Measurements from ENCODE around the gene ASCL3. TPM values are rescaled to one million over a fixed set of nuclear protein-coding genes. Genes with fewer than 3 reads are reported as not detected.
"Not testable (repeated sequence)": the region's sequence is repeated elsewhere in the genome, so short reads cannot be mapped to it uniquely, and the experiment has no call there.

Gene ASCL3
- total RNA-seq, 1 donor from 2014 or later: not detected

- ATAC-seq: no peak
- no peak for DNase-seq (ENCODE audit: low spot score)
Measured at GRCh38 chr11:8948886-8949285, 6.1 kb upstream of the ASCL3 start.

DNA sequence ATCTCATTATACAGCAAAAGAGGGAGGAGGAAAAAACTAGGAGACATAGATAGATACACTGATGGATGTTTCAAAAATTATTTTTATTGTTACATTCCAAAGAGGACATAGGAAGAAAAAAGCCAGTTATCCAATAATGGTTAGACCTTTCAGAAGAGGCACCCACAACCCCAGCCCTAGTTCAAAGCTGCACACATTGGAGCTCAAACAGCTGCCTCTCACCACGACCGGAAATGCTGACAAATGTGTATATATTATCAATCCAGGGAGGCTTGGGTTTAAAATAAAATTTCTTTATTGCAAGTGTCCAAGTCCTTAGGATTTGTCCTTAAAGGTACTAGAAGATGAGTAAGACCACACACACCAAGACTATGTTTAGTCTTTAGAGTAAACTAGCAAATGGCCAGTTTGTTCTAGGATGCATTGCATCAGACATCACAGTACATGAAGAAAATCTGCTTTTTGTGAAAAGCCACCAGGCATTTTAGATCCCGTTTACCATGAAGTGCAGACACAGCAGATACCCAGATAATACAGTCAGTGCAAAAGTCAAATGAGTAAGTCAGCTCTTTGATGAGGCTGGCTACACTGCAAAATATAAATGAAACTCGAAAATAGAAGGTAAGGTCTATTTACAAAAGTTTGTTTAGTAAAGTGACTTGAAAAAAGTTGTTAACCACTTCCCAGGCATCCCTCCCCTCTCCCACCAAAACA is 4.6 kb upstream of the ASCL3 start:
- DNase-seq (ENCODE audit: low spot score) (no peak), ATAC-seq (no peak)

DNA sequence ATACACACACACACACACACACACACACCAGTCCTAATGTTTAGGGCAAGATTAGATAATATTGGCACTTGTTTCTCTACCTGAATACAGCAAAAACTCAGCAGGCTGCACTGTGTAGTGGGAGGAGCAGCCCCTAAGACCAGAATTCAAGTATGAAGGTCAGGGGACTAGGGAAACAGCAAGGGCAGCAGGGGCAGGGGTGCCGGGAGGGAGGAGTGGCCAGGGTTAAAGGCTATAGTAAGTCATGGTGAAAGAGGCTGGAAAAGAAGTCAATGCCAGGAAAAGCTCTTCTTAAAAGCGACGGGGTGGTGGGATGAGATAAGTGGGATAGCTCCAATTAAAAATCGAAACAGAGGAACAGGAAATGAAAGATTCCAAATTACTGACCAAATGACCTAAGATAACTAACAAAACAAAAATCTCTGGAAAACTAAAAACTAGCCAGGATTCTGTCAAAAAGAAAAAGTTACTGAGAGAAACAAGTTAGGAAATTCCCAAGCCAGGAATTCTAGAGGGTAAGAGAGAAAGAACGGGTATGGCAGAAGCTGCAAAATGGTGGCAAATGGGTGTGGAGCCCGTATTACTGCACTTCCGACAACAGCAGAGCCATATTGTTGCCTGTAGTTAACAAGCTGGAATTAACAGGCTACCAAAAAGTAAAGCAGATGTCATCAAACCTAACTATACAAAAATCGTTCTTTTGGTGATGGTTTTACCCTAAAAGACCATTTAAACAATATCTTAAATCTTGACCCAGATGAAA is 1.3 kb downstream of the ASCL3 start:
- ATAC-seq: peak; percentile 40
- DNase-seq (ENCODE audit: low spot score): no peak

GRCh38 chr11:8937659-8938058 is 5.2 kb downstream of the ASCL3 start:
- ATAC-seq (no peak), DNase-seq (ENCODE audit: low spot score) (no peak)

GRCh38 chr11:8937159-8937558 is 5.7 kb downstream of the ASCL3 start:
- no peak for DNase-seq (ENCODE audit: low spot score)
- no peak for ATAC-seq

DNA sequence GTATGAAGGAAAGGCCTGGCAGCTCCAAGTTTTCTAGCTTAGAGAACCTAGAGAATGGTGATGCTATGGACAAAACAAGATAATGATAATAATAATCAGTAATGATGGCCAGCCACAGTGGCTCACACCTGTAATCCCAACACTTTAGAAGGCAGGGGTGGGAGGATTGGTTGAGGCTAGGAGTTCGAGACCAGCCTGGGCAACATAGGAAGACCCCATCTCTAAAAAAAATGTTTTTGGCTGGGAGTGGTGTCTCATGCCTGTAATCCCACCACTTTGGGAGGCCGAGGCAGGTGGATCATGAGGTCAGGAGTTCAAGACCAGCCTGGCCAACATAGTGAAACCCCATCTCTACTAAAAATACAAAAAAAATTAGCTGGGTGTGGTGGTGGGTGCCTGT is 7.0 kb downstream of the ASCL3 start:
- not testable (repeated sequence) for ATAC-seq; DNase-seq (ENCODE audit: low spot score)

DNA sequence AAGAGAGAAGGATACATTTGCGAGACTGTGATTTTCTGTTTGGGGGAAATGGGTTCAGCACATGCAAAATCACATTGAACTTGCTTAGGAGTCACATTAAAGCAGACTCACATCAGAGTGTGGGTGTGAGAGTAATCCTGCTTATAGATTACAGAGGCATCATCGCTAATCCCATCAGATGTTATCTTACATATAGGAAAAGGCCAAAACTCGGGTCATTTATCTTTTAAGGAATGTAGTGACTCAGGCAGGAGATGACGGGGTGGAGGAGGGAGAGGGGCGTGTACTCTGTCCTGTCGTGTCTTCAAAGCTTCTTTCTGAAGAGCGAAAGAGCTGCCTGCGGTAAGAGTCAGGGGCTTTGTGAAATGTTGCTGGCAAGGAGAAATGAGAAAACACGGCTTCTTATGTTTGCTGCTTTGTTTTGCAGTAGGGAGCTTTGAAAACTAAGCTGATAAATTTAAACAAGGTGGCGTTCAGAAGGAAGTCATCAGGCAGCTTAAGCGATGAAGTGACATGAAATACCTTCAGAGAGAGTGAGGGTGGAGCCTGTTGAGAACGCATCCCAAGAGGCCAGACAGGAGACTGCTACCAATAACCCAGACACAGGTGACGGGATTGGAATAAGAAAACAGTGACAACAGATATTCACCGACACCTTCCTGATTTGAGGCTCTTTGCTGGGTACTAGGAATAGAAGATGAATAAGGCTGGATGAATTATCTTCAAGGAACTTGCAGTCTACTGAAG is 7.9 kb downstream of the ASCL3 start:
- DNase-seq (ENCODE audit: low spot score) (no peak), ATAC-seq (no peak)

GRCh38 chr11:8933931-8934330 is 8.9 kb downstream of the ASCL3 start:
- ATAC-seq (no peak), DNase-seq (ENCODE audit: low spot score) (no peak)

DNA sequence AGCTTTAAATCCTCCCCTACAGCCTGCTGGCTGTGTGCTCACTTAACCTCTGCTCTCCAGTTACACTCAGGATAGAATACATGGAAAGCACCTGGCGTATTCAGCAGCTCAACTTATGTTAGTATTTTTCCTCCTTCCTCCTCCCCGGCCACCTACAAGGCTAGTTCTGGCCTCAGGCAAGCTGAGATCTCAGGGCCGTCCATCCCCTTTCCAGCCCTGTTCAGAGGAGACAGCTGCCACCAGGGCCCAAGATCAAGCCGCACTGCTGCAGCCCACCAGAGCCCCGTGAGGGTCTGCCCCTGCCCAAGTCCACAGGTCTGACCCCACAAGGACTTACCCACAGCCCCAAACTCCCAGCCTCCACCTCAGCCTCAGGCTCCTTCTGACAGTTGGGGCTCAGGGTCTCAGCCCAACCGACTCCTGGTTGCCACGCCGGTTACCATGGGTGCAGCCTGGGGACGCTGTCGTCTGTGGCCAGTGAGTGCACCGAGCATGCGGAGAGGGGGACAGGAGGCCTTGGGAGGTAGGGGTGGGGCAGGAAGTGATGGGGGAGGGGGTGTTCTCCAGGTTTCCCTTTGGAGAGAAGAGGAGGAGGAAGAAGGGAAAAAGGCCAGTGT is 10.1 kb downstream of the ASCL3 start, which contains the start of gene C11orf16:
Gene C11orf16 (minus strand): TSS at position 384 of the 617 bp plus-strand sequence. CDS start 639 bp downstream, outside the sequence.
- no peak for ATAC-seq

DNA sequence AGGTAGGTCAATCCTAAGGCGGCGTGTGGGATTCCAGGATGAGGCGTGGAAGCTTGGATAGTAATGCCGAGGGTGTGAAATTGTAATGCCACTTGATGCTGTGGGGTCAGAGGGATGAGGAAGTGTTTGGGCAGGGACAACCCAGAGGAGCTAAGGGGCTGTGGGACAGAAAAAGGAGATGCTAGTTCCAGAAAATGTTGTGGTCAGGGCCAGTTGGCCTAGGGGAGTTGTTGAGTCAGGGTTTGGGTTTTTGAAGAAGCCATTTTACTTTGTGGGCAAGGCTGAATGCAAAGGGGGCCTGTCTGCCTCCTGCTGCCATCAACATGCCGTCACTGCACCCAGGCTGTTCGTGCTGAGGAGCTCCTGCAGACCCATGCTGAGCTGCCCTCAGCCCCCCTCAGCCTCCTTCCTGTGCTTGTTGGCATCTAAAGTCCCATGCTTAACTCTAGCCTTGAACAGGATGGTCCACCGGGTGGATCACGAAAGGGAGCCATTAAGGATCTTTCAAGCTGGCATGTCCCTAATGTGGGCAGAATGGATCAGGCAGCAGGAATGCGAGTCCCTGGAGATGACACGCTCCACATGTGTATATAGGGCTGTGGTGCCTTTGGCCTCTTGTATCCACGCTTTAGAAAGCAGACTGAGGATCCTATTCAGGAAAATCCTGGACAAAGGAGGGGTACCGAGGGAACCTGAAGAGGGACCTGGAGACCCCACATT is 12.2 kb downstream of the ASCL3 start:
- DNase-seq (ENCODE audit: low spot score) (no peak), ATAC-seq (no peak)

More for the DNA sequence above, 10.1 kb downstream of the ASCL3 start, which contains the start of gene C11orf16:
- DNase-seq (ENCODE audit: low spot score): no peak

DNA sequence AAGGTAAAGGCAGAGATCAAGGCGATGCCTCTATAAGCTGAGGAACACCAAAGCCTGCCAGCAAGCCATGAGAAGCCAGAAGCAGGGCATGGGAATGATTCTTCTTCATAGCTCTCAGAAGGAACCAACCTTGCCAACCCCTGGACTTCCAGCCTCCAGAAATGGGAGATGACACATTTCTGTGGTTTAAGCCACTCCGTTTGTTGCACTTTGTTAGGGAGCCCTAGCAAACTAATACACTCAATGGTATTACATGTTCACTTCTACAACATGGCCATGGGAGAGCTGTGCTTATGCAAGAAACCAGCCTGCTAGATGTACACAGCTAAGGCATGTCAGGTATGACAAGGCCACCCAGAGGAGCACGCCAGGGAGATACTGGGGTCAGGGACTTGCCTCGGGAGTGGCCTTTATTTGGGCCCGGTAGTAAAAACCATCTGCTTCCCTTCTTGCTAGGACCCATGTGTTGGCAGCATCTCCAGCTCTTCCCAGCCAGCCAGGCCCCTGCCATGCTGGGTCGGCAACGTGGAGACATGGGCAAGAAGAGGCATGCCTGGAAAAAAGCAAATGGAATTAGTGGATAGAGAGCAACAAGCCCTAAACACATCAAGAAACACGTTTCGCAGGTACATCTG is 13.7 kb downstream of the ASCL3 start:
- ATAC-seq (no peak), DNase-seq (ENCODE audit: low spot score) (no peak)

DNA sequence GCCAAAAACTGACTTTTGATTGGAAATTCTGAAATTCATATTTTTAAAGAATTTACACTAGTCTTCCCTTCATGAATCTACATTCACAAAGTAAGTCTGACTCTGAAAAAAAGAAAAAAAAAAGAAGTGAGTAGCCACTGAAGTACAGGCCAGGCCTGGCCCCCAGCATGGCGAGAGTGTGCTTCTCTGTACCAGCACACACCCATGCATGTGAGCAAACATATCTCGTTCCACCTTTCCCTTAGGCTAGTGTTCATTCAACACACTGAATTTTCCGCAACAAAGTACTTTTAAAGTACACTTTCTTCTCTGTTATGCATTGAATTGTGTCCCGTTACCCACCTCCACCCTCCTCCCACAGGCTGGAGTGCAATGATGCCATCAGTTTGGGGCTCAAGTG is 14.6 kb downstream of the ASCL3 start:
- ATAC-seq: no peak
- DNase-seq (ENCODE audit: low spot score): no peak

DNA sequence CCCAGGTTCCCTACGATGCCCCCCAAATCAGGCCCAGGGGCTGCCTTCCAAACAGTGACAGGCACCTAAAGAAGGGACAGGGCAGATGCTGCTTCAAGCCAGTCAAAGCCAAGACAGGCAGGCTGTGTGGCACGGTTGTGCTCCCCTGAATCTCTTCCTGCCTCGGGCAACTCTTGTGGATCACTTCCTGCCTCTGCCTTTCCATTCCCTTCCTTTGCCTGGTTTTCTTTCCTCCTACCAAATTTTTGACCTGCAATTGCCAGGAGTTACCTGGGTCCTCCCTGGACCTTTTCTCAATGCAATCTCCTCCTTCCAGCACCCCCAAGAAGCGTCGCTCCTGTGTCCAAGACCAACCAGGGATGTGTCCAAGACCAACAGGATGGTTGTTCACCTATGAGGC is 15.6 kb downstream of the ASCL3 start:
- DNase-seq (ENCODE audit: low spot score) (no peak), ATAC-seq (no peak)

GRCh38 chr11:8926236-8926635 is 16.6 kb downstream of the ASCL3 start:
- DNase-seq (ENCODE audit: low spot score) (no peak), ATAC-seq (no peak)

DNA sequence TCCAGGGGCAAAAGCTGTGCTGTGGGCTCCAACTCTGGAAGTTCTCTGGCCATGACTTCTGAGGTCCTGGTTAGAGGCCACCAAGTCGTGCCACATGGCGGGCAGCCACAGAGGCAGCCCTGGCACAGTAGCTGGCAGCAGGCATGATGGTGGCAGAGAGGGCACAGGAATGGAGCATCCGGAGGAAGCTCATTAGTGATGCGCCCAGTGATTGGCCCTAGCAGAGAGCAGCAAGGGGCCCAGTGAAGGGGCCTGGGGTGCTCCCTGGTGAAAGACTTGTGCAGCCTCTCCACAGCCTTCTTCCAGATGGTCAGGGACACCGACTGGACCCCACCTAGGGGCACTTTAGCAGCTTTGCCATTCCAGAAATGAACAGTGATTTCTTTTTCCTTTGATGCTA is 17.1 kb downstream of the ASCL3 start:
- DNase-seq (ENCODE audit: low spot score): no peak
- no peak for ATAC-seq

GRCh38 chr11:8922691-8923090 is 20.1 kb downstream of the ASCL3 start:
- ATAC-seq (no peak), DNase-seq (ENCODE audit: low spot score) (no peak)

GRCh38 chr11:8917157-8917825 is 25.5 kb downstream of the ASCL3 start:
- ATAC-seq (no peak), DNase-seq (ENCODE audit: low spot score) (no peak)

- DNase-seq (ENCODE audit: low spot score) (no peak), ATAC-seq (no peak)
Measured at GRCh38 chr11:8914661-8915018, 28.2 kb downstream of the ASCL3 start.

DNA sequence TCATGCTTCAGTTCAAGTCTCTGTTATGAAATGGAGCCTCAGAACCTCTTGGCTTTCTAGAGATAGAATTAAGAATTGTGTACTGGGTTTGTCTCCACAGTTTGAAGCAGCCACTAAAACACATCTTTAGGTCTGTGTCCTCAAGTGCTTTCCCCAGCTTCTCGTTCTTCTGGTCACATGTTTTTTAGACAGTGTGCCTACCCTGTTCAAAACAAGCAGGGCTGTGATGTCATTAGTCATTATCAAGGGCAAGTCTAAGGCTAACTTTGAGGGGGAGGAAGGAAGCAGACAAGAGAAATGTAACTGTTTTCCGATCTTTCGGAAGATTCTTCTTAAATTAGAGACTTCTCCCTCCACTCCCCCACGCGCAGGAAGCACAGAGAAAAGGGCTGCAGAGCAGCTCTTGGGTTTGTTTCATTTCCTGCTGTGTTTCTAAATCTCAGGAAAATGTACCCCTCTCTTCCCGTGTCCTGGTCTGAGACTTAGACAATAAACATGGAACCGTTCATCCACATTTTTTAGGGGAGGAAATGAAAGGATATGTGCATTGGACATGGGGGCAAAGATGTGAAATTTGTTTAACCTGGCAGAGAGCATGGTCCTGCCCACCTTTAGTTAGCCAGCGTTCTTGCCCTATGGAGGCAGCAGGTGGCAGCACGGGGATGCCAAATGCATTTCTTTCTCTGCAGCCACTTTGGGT is 28.7 kb downstream of the ASCL3 start:
- DNase-seq (ENCODE audit: low spot score) (no peak), ATAC-seq (no peak)

All from left lobe of liver (tissue), 2 donors.